Fibroblast of lung (primary cell): ENCODE measurements around the gene TMEM184B. TPM values are rescaled to one million over a fixed set of nuclear protein-coding genes. Genes with fewer than 3 reads are reported as not detected.

Source experiments
- DNase-seq, 2 donors: peaks; one replicate each; pipeline versions ENCODE4 v3.0.0 to v3.0.0-alpha.2; 2010; ENCODE audit warnings: low read depth in 2 of 2
- H2AFZ ChIP-seq: 2 replicates; pipeline ENCODE4 v1.5.1; 2012; ENCODE audit warnings: low read length, control low read depth, inconsistent platforms
- H3K27ac ChIP-seq: 2 replicates; pipeline ENCODE4 v1.5.1; 2011; ENCODE audit warnings: low read length, control low read depth; ENCODE audit not compliant: insufficient read depth
- H3K27me3 ChIP-seq: 2 replicates; pipeline ENCODE4 v1.5.1; 2011; ENCODE audit warnings: mild to moderate bottlenecking, low read length; ENCODE audit not compliant: control insufficient read depth, insufficient read depth
- H3K36me3 ChIP-seq: 2 replicates; pipeline ENCODE4 v1.5.1; 2011; ENCODE audit warnings: low read length; ENCODE audit not compliant: control insufficient read depth, insufficient read depth
- H3K4me1 ChIP-seq: 2 replicates; pipeline ENCODE4 v1.5.1; 2011; ENCODE audit warnings: low read length; ENCODE audit not compliant: control insufficient read depth, insufficient read depth; ENCODE audit errors: extremely low read depth
- H3K4me2 ChIP-seq: 2 replicates; pipeline ENCODE4 v1.5.1; 2011; ENCODE audit warnings: low read length, control low read depth; ENCODE audit not compliant: insufficient read depth; ENCODE audit errors: extremely low read depth
- H3K4me3 ChIP-seq, 4 experiments: fragments of 200-600 bp in 1 of 4; sonication (generic) in 1 of 4; replicated peaks in 1 of 4; 2 replicates each; pipeline ENCODE4 v1.5.1; 2011 to 2016; ENCODE audit warnings: low read length in 4 of 4, low read depth in 3 of 4, mild to moderate bottlenecking in 3 of 4, control low read depth in 2 of 4, inconsistent platforms in 1 of 4, mixed read lengths in 1 of 4; ENCODE audit not compliant: insufficient read depth in 1 of 4; ENCODE audit errors: control extremely low read depth in 1 of 4
- H3K79me2 ChIP-seq: 2 replicates; pipeline ENCODE4 v1.5.1; 2012; ENCODE audit warnings: mild to moderate bottlenecking, low read length, inconsistent platforms; ENCODE audit not compliant: control insufficient read depth, insufficient read depth
- H3K9ac ChIP-seq: 2 replicates; pipeline ENCODE4 v1.5.1; 2011; ENCODE audit warnings: mild to moderate bottlenecking, low read length, control low read depth; ENCODE audit not compliant: insufficient read depth
- H3K9me3 ChIP-seq: 2 replicates; pipeline ENCODE4 v1.5.1; 2012; ENCODE audit warnings: low read depth, low read length; ENCODE audit not compliant: control insufficient read depth, insufficient read depth
- H4K20me1 ChIP-seq: 2 replicates; pipeline ENCODE4 v1.5.1; 2011; ENCODE audit warnings: low read length; ENCODE audit not compliant: control insufficient read depth, insufficient read depth; ENCODE audit errors: extremely low read depth
- CTCF ChIP-seq, 2 donors: IDR thresholded peaks in 1 of 2; conservative IDR thresholded peaks in 1 of 2; 1 replicate in 1 of 2; 2 replicates in 1 of 2; pipeline ENCODE4 v1.5.1; 2011 to 2012; ENCODE audit warnings: low read length in 2 of 2, control low read depth in 1 of 2, inconsistent platforms in 1 of 2, low read depth in 1 of 2, mild to moderate bottlenecking in 1 of 2
- EZH2 ChIP-seq: IDR thresholded peaks from 2 replicates; pipeline ENCODE4 v1.5.1; 2012; ENCODE audit warnings: low read length, control low read depth, mild to moderate bottlenecking; ENCODE audit errors: missing control alignments
- polyA plus RNA-seq, 2 donors: library from polyadenylated mRNA; depleted of rRNA in 1 of 2; stranded (reverse) in 1 of 2; unstranded in 1 of 2; fragments of >200 nt; gene quantifications; 2 replicates each; pipeline ENCODE4 v1.2.1, GENCODE V29; 2011 to 2012; ENCODE audit warnings: missing spikeins in 1 of 2
- total RNA-seq: library from RNA; depleted of rRNA; stranded (reverse); fragments of >200 nt; gene quantifications from 2 replicates; pipeline ENCODE4 v1.2.1, GENCODE V29; 2014

The TMEM184B gene
- total and polyA plus RNA-seq, 2 donors (not counting 1 experiment from before 2014, with no cell fraction given) = 28.2 to 37.2 TPM

GRCh38 chr22:38267086-38267485, 5.7 kb downstream of the TMEM184B start:
- Histone ChIP-seq H3K27ac (peak overlapping the region; percentile 14), H3K36me3 (peaks cover 2% of the 10 kb centered on the region), H3K9ac (no peak overlapping the region), H3K4me3 (no peak overlapping the region), H4K20me1 (no peaks in the 10 kb centered on the region), H3K4me1 (peaks cover 19% of the 10 kb centered on the region), H3K4me2 (no peak overlapping the region), H3K79me2 (peaks cover 81% of the 10 kb centered on the region), H3K27me3 (no peaks in the 10 kb centered on the region), H2AFZ (no peak overlapping the region), H3K9me3 (no peaks in the 10 kb centered on the region)
- DNase-seq = peak in 1 of 2 donors; percentile 51
- TF ChIP-seq CTCF (conservative IDR thresholded peaks at IDR 0.05 in 1 of 2, IDR thresholded peaks at IDR 0.05 in 1 of 2; ENCODE audit: low read depth in 1 of 2, low read length in 2 of 2) (no peak), EZH2 (no peak)

GRCh38 chr22:38266120-38266519, 6.7 kb downstream of the TMEM184B start:
- Histone ChIP-seq H3K9me3 (no peaks in the 10 kb centered on the region), H2AFZ (no peak overlapping the region), H3K9ac (no peak overlapping the region), H3K27me3 (no peaks in the 10 kb centered on the region), H3K4me3 (no peak overlapping the region), H3K27ac (no peak overlapping the region), H4K20me1 (no peaks in the 10 kb centered on the region), H3K36me3 (peaks cover 2% of the 10 kb centered on the region), H3K4me2 (no peak overlapping the region), H3K79me2 (peaks cover 78% of the 10 kb centered on the region), H3K4me1 (peaks cover 14% of the 10 kb centered on the region)
- TF ChIP-seq CTCF (conservative IDR thresholded peaks at IDR 0.05 in 1 of 2, IDR thresholded peaks at IDR 0.05 in 1 of 2; ENCODE audit: low read depth in 1 of 2, low read length in 2 of 2) = no peak
- no peak for TF ChIP-seq EZH2
- DNase-seq = peak in 1 of 2 donors; percentile 48

- H4K20me1 ChIP-seq = no peaks in the 10 kb centered on the region
- no peak overlapping the region for H3K4me3 ChIP-seq
- H3K4me2 ChIP-seq = no peak overlapping the region
- H3K27ac ChIP-seq = no peak overlapping the region
- TF ChIP-seq CTCF (conservative IDR thresholded peaks at IDR 0.05 in 1 of 2, IDR thresholded peaks at IDR 0.05 in 1 of 2; ENCODE audit: low read depth in 1 of 2, low read length in 2 of 2) (no peak), EZH2 (no peak)
- H3K36me3 ChIP-seq = peaks cover 2% of the 10 kb centered on the region
- no peak for DNase-seq
- no peak overlapping the region for H2AFZ ChIP-seq
- H3K9me3 ChIP-seq = no peaks in the 10 kb centered on the region
- peaks cover 71% of the 10 kb centered on the region for H3K79me2 ChIP-seq
- no peaks in the 10 kb centered on the region for H3K27me3 ChIP-seq
- peaks cover 10% of the 10 kb centered on the region for H3K4me1 ChIP-seq
- H3K9ac ChIP-seq = no peak overlapping the region
Measured at GRCh38 chr22:38264322-38264843, 8.4 kb downstream of the TMEM184B start.
